Measurements from ENCODE around the gene SCRN3.
A peak's percentile ranks its signal among the peaks of the same experiment; 100 is the strongest.
"Not testable (repeated sequence)": the region's sequence is repeated elsewhere in the genome, so short reads cannot be mapped to it uniquely, and the experiment has no call there.

Gene SCRN3

GRCh38 chr2:174395284-174395968 is at the start of gene SCRN3:
Gene SCRN3, plus strand, starts transcription at chr2:174395730. Its CDS starts 2,554 bp downstream, at chr2:174398284.
- DNase-seq: peak; percentile 58

- DNase-seq: peak; percentile 17
Measured at GRCh38 chr2:174350018-174350417, 45.5 kb upstream of the SCRN3 start.

- DNase-seq: no peak
Measured at GRCh38 chr2:174350593-174351181, 44.8 kb upstream of the SCRN3 start.

- DNase-seq: no peak
Measured at GRCh38 chr2:174353004-174353403, 42.5 kb upstream of the SCRN3 start.

GRCh38 chr2:174356347-174356746 is 39.2 kb upstream of the SCRN3 start:
- DNase-seq: no peak

- DNase-seq: not testable (repeated sequence)
Measured at GRCh38 chr2:174359663-174360062, 35.9 kb upstream of the SCRN3 start.

- no peak for DNase-seq
Measured at GRCh38 chr2:174362949-174363348, 32.6 kb upstream of the SCRN3 start.

GRCh38 chr2:174363492-174364225 is 31.9 kb upstream of the SCRN3 start:
- DNase-seq: not testable (repeated sequence)

- DNase-seq: no peak
Measured at GRCh38 chr2:174364628-174365027, 30.9 kb upstream of the SCRN3 start.

GRCh38 chr2:174365571-174365970 is 30.0 kb upstream of the SCRN3 start:
- DNase-seq: no peak

GRCh38 chr2:174368691-174369090 is 26.8 kb upstream of the SCRN3 start:
- no peak for DNase-seq

GRCh38 chr2:174376967-174377366 is 18.6 kb upstream of the SCRN3 start:
- no peak for DNase-seq

GRCh38 chr2:174383796-174384195 is 11.7 kb upstream of the SCRN3 start:
- no peak for DNase-seq

- no peak for DNase-seq
Measured at GRCh38 chr2:174385201-174385600, 10.3 kb upstream of the SCRN3 start.

- DNase-seq: not testable (repeated sequence)
Measured at GRCh38 chr2:174388706-174389105, 6.8 kb upstream of the SCRN3 start.

- no peak for DNase-seq
Measured at GRCh38 chr2:174389542-174389941, 6.0 kb upstream of the SCRN3 start.

- not testable (repeated sequence) for DNase-seq
Measured at GRCh38 chr2:174390303-174390702, 5.2 kb upstream of the SCRN3 start.

GRCh38 chr2:174392706-174393105 is 2.8 kb upstream of the SCRN3 start:
- DNase-seq: no peak

GRCh38 chr2:174395969-174396630 is 570 bp downstream of the SCRN3 start:
- DNase-seq: no peak

- DNase-seq: no peak
Measured at GRCh38 chr2:174397773-174398172, 2.2 kb downstream of the SCRN3 start.

- DNase-seq: no peak
Measured at GRCh38 chr2:174399171-174399570, 3.6 kb downstream of the SCRN3 start.

- no peak for DNase-seq
Measured at GRCh38 chr2:174400853-174401252, 5.3 kb downstream of the SCRN3 start.

- DNase-seq: no peak
Measured at GRCh38 chr2:174403628-174404027, 8.1 kb downstream of the SCRN3 start.
